Nephron (organoid): ENCODE data around the gene SGSM2.

Experiments
- H3K27ac Mint-ChIP-seq, 3 experiments: 2 replicates each; pipeline ENCODE4 v1.8.0; 2020; ENCODE audit warnings: mixed read lengths in 3 of 3, mild to moderate bottlenecking in 2 of 3, moderate library complexity in 1 of 3
- H3K27me3 Mint-ChIP-seq: 2 replicates; pipeline ENCODE4 v1.8.0; 2021; ENCODE audit warnings: low read depth, mild to moderate bottlenecking, moderate library complexity, mixed read lengths
- H3K36me3 Mint-ChIP-seq: 2 replicates; pipeline ENCODE4 v1.8.0; 2020; ENCODE audit warnings: low read depth, mixed read lengths
- H3K4me1 Mint-ChIP-seq: 2 replicates; pipeline ENCODE4 v1.8.0; 2020; ENCODE audit warnings: mixed read lengths
- H3K4me3 Mint-ChIP-seq, 3 experiments: 2 replicates each; pipeline ENCODE4 v1.8.0; 2020; ENCODE audit warnings: mild to moderate bottlenecking in 3 of 3, mixed read lengths in 3 of 3, moderate library complexity in 2 of 3
- H3K9me3 Mint-ChIP-seq: 2 replicates; pipeline ENCODE4 v1.8.0; 2020; ENCODE audit warnings: mixed read lengths
- CTCF ChIP-seq, 3 experiments: fragments of 200-600 bp; sonication (generic); IDR thresholded peaks; one replicate each; pipeline ENCODE4 v1.5.0; 2021; ENCODE audit warnings: antibody characterized with exemption in 3 of 3; ENCODE audit not compliant: unreplicated experiment in 3 of 3

The SGSM2 gene

GRCh38 chr17:2418572-2418971 is 81.3 kb downstream of the SGSM2 start:
- no peaks in the 10 kb centered on the region for H3K4me1 Mint-ChIP-seq
- H3K36me3 Mint-ChIP-seq, result peaks cover 42% of the 10 kb centered on the region
- no peak overlapping the region for H3K4me3 Mint-ChIP-seq
- TF ChIP-seq CTCF (IDR thresholded peaks at IDR 0.05; ENCODE audit: unreplicated experiment in 3 of 3), result no peak
- no peaks in the 10 kb centered on the region for H3K27me3 Mint-ChIP-seq
- H3K9me3 Mint-ChIP-seq, result no peaks in the 10 kb centered on the region
- H3K27ac Mint-ChIP-seq, result peak overlapping the region in 1 of 3 experiments; percentile 45

DNA sequence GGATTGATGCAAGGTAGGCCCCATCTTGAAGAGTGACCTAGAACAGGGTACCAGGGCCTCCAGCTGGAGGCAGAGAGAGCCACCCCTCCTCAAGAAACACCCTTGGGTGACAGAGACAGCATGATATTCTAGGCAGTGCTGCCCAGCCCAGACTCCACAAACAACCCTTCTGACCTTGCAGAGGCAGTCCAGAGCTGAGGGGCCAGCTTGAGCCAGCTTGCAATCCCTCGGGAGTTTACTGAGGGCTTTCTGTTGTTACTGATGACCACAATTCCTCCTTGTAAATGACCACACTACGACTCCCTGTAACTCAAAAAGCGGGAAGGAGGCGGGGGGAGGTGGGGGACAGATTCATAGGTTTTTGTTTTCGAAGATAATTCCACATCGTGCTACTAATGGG is 82.2 kb downstream of the SGSM2 start:
- no peaks in the 10 kb centered on the region for H3K9me3 Mint-ChIP-seq
- no peak overlapping the region for H3K27ac Mint-ChIP-seq
- H3K4me3 Mint-ChIP-seq, result no peak overlapping the region
- H3K4me1 Mint-ChIP-seq, result no peaks in the 10 kb centered on the region
- no peaks in the 10 kb centered on the region for H3K27me3 Mint-ChIP-seq
- TF ChIP-seq CTCF (IDR thresholded peaks at IDR 0.05; ENCODE audit: unreplicated experiment in 3 of 3), result no peak
- peaks cover 34% of the 10 kb centered on the region for H3K36me3 Mint-ChIP-seq

DNA sequence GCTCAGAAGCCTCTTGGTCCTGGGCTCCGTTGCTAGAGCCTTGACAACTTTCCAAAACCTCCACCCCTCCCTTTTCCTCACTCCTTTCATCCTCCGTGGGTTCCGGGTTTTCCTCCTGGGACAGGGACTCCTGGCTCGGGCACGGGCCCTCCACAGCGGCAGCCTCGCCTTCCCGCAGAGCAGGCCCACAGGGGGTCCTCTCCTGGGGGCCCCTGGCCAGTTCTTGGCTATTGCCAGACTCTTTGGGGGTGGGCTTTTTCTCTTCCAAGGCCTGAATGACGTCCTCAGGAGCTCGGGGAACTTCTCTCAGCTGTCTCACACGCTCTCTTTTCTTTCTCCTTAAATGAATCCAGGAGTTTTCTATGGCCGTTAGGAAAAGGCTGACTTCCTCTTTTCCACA is 82.9 kb downstream of the SGSM2 start:
- Mint-ChIP-seq H3K36me3 (peaks cover 35% of the 10 kb centered on the region), H3K4me3 (no peak overlapping the region), H3K4me1 (no peaks in the 10 kb centered on the region), H3K9me3 (no peaks in the 10 kb centered on the region), H3K27me3 (no peaks in the 10 kb centered on the region), H3K27ac (peak overlapping the region in 1 of 3 experiments; percentile 30)
- no peak for TF ChIP-seq CTCF (IDR thresholded peaks at IDR 0.05; ENCODE audit: unreplicated experiment in 3 of 3)

- no peaks in the 10 kb centered on the region for H3K27me3 Mint-ChIP-seq
Observed at GRCh38 chr17:2421315-2422147, 84.2 kb downstream of the SGSM2 start.

GRCh38 chr17:2423271-2423670 is 86.0 kb downstream of the SGSM2 start:
- Mint-ChIP-seq H3K9me3 (no peaks in the 10 kb centered on the region), H3K27ac (peak overlapping the region in 1 of 3 experiments; percentile 71), H3K36me3 (peaks cover 48% of the 10 kb centered on the region), H3K4me3 (no peak overlapping the region), H3K4me1 (no peaks in the 10 kb centered on the region), H3K27me3 (no peaks in the 10 kb centered on the region)
- no peak for TF ChIP-seq CTCF (IDR thresholded peaks at IDR 0.05; ENCODE audit: unreplicated experiment in 3 of 3)

More at GRCh38 chr17:2421315-2422147, 84.2 kb downstream of the SGSM2 start:
- Mint-ChIP-seq H3K36me3 (peaks cover 44% of the 10 kb centered on the region), H3K27ac (no peak overlapping the region), H3K9me3 (no peaks in the 10 kb centered on the region), H3K4me1 (no peaks in the 10 kb centered on the region), H3K4me3 (no peak overlapping the region)
- peak in 1 of 3 experiments; percentile 13 for TF ChIP-seq CTCF (IDR thresholded peaks at IDR 0.05; ENCODE audit: unreplicated experiment in 3 of 3)

DNA sequence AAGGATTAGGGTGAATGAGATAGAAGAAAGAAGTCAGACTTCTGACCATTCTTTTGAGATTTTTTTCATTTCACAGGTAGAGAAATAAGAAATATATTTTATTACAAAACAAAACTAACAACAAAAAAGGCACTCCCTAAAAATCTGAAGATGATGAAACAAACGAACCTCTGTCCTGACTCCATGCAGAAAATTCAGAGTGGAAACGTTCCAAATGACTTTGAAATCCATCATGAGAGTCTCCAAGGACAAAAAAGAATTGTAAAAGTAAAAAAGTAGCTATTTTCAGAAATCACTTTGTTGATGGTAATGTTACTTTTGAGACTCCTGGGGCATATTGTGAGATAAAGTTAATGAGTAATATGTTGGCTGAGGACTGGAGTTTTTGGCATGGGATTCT is 89.9 kb downstream of the SGSM2 start:
- no peak overlapping the region for H3K4me3 Mint-ChIP-seq
- no peak overlapping the region for H3K27ac Mint-ChIP-seq
- H3K36me3 Mint-ChIP-seq, result peaks cover 27% of the 10 kb centered on the region
- no peak for TF ChIP-seq CTCF (IDR thresholded peaks at IDR 0.05; ENCODE audit: unreplicated experiment in 3 of 3)
- H3K9me3 Mint-ChIP-seq, result no peaks in the 10 kb centered on the region
- no peaks in the 10 kb centered on the region for H3K27me3 Mint-ChIP-seq
- H3K4me1 Mint-ChIP-seq, result no peaks in the 10 kb centered on the region
